HepG2 (cell line): ENCODE measurements around the gene LAG3. TPM values are rescaled to one million over a fixed set of nuclear protein-coding genes. Genes with fewer than 3 reads are reported as not detected.
A peak's percentile ranks its signal among the peaks of the same experiment; 100 is the strongest.

Source experiments
- ATF7-NPFF ChIP-seq: sonication (generic); formaldehyde crosslinking; IDR thresholded peaks from 2 replicates; pipeline ENCODE4 v1.8.1; 2023; ENCODE audit warnings: mild to moderate bottlenecking, low read depth, missing genetic modification reagents, moderate library complexity
- GFI1 ChIP-seq: sonication (generic); formaldehyde crosslinking; IDR thresholded peaks from 2 replicates; pipeline ENCODE4 v1.5.0; 2020; ENCODE audit warnings: missing genetic modification reagents, mild to moderate bottlenecking, borderline replicate concordance
- HMG20A ChIP-seq: IDR thresholded peaks from 2 replicates; pipeline ENCODE4 v1.6.1; 2016; ENCODE audit warnings: borderline replicate concordance
- KMT2A ChIP-seq: sonication (generic); formaldehyde crosslinking; IDR thresholded peaks from 2 replicates; pipeline ENCODE4 v1.4.0; 2020; ENCODE audit warnings: missing genetic modification reagents
- SRF ChIP-seq: IDR thresholded peaks from 2 replicates; pipeline ENCODE4 v1.6.1; 2011; ENCODE audit warnings: mild to moderate bottlenecking, low read depth, low read length, moderate library complexity
- ZC3H13 ChIP-seq: sonication (generic); formaldehyde crosslinking; IDR thresholded peaks from 2 replicates; pipeline ENCODE4 v1.8.1; 2023; ENCODE audit warnings: mild to moderate bottlenecking, missing genetic modification reagents, moderate library complexity
- ZFY ChIP-seq: sonication (generic); formaldehyde crosslinking; IDR thresholded peaks from 2 replicates; pipeline ENCODE4 v1.4.0; 2020; ENCODE audit warnings: missing genetic modification reagents
- ZNF354B ChIP-seq: sonication (generic); formaldehyde crosslinking; IDR thresholded peaks from 2 replicates; pipeline ENCODE4 v1.8.0; 2022; ENCODE audit warnings: mild to moderate bottlenecking, missing genetic modification reagents
- ZNF747 ChIP-seq: sonication (generic); formaldehyde crosslinking; IDR thresholded peaks from 2 replicates; pipeline ENCODE4 v1.8.1; 2023; ENCODE audit warnings: missing genetic modification reagents, mild to moderate bottlenecking, borderline replicate concordance
- polyA plus RNA-seq, 8 experiments: library from polyadenylated mRNA; depleted of rRNA in 3 of 8; stranded (reverse) in 7 of 8; unstranded in 1 of 8; fragments of >200 nt; fragmentation: Illumina TruSeq in 4 of 8; extraction: Trizol in 4 of 8; gene quantifications; 2 replicates each; pipeline versions ENCODE4 v1.2.1 to v1.2.3, GENCODE V29; 2011 to 2016; ENCODE audit warnings: low read depth in 4 of 8, missing spikeins in 1 of 8, mixed read lengths in 1 of 8; ENCODE audit not compliant: insufficient read depth in 1 of 8
- total RNA-seq, 5 experiments: library from RNA; depleted of rRNA; stranded (reverse); fragments of >200 nt; fragmentation: Illumina TruSeq; extraction: Trizol; gene quantifications; 2 replicates each; pipeline ENCODE4 v1.2.3, GENCODE V29; 2016; ENCODE audit warnings: low read depth in 1 of 5
- TF ChIP-seq, protein P1 (sequence below): IDR thresholded peaks from 2 replicates; pipeline ENCODE4 v1.6.1; 2018; ENCODE audit warnings: missing genetic modification reagents
- TF ChIP-seq, protein P2 (sequence below): IDR thresholded peaks from 2 replicates; pipeline ENCODE4 v1.6.1; 2016; ENCODE audit warnings: control low read depth
- TF ChIP-seq, protein P3 (sequence below): sonication (generic); formaldehyde crosslinking; IDR thresholded peaks from 2 replicates; pipeline ENCODE4 v1.5.0; 2020; ENCODE audit warnings: missing genetic modification reagents
- TF ChIP-seq, protein P4 (sequence below): sonication (generic); formaldehyde crosslinking; IDR thresholded peaks from 2 replicates; pipeline ENCODE4 v1.5.1; 2020; ENCODE audit warnings: mild to moderate bottlenecking, missing genetic modification reagents, moderate library complexity
- TF ChIP-seq, protein P5 (sequence below): sonication (generic); formaldehyde crosslinking; IDR thresholded peaks from 2 replicates; pipeline ENCODE4 v1.5.0; 2020; ENCODE audit warnings: mild to moderate bottlenecking, missing genetic modification reagents
- TF ChIP-seq, protein P6 (sequence below): sonication (generic); formaldehyde crosslinking; IDR thresholded peaks from 2 replicates; pipeline ENCODE4 v1.4.0; 2020; ENCODE audit warnings: missing genetic modification reagents, borderline replicate concordance

Gene LAG3
- total and polyA plus RNA-seq, 2 of the 13 experiments (the other 11 are each of a cell fraction or from before 2014, with no cell fraction given) = 0.11 to 0.26 TPM

DNA sequence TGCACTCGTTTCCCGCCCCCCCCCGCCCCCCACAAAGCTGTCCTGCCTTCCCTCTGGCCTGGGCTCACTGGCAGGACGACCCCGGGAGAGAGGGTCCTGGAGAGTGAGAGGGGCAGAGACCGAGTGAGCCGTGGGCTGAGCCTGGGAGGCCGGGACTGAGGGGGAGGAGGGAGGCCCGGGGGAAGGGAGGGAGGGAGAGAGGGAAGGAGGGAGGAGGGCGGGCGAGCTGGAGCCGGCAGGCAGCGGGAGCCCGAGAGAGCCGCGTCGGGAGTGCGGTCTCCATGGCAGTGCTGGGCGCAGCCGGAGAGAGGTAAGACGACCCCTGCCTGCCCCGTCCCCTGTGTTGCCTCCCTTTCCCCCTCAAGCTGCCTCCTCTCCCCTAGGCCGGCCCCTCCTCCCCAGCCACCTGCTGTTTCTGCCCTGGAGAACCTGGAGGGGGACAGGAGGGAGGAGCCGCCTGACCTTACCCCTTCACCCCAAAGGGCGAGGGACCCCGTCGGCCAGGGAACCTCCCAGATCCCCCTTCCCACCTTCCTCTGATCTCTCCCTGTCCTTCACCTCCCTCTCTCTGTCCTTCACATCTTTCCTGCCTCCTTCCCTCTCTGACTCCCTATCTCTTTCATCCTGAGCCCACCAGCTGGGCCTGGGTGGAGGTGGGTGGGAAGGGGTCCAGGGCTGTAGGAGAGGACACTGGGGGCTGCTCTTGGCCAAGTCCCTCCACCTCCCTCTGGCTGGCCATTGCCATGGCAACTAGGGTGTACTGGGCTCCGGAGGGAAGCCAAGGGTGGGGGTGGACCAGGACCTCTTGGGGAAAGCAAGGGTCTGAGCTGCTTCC, 49.5 kb downstream of the LAG3 start, which contains the start of gene GPR162 (continued):
- TF ChIP-seq ZNF747 (CRISPR knock-in tag) (no peak), ZFY (CRISPR knock-in tag) (no peak), KMT2A (CRISPR knock-in tag) (no peak), SRF (no peak), GFI1 (CRISPR knock-in tag) (0 out of 2 replicates have a peak, but pooled peaks have one; percentile 28), ZNF354B (no peak), ZC3H13 (peak; percentile 61; the same call in 1 of the 2 replicates), HMG20A (CRISPR knock-in tag) (no peak), ATF7-NPFF (no peak; the same call in 1 of the 2 replicates)
- TF ChIP-seq, protein P1, sequence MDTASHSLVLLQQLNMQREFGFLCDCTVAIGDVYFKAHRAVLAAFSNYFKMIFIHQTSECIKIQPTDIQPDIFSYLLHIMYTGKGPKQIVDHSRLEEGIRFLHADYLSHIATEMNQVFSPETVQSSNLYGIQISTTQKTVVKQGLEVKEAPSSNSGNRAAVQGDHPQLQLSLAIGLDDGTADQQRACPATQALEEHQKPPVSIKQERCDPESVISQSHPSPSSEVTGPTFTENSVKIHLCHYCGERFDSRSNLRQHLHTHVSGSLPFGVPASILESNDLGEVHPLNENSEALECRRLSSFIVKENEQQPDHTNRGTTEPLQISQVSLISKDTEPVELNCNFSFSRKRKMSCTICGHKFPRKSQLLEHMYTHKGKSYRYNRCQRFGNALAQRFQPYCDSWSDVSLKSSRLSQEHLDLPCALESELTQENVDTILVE (CRISPR knock-in tag) = no peak
- TF ChIP-seq, protein P2, sequence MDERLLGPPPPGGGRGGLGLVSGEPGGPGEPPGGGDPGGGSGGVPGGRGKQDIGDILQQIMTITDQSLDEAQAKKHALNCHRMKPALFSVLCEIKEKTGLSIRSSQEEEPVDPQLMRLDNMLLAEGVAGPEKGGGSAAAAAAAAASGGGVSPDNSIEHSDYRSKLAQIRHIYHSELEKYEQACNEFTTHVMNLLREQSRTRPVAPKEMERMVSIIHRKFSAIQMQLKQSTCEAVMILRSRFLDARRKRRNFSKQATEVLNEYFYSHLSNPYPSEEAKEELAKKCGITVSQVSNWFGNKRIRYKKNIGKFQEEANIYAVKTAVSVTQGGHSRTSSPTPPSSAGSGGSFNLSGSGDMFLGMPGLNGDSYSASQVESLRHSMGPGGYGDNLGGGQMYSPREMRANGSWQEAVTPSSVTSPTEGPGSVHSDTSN (CRISPR knock-in tag) = no peak
- TF ChIP-seq, protein P3, sequence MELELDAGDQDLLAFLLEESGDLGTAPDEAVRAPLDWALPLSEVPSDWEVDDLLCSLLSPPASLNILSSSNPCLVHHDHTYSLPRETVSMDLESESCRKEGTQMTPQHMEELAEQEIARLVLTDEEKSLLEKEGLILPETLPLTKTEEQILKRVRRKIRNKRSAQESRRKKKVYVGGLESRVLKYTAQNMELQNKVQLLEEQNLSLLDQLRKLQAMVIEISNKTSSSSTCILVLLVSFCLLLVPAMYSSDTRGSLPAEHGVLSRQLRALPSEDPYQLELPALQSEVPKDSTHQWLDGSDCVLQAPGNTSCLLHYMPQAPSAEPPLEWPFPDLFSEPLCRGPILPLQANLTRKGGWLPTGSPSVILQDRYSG (CRISPR knock-in tag) = no peak
- TF ChIP-seq, protein P4, sequence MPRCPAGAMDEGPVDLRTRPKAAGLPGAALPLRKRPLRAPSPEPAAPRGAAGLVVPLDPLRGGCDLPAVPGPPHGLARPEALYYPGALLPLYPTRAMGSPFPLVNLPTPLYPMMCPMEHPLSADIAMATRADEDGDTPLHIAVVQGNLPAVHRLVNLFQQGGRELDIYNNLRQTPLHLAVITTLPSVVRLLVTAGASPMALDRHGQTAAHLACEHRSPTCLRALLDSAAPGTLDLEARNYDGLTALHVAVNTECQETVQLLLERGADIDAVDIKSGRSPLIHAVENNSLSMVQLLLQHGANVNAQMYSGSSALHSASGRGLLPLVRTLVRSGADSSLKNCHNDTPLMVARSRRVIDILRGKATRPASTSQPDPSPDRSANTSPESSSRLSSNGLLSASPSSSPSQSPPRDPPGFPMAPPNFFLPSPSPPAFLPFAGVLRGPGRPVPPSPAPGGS = peak; percentile 58; the same call in 1 of the 2 replicates
- TF ChIP-seq, protein P5, sequence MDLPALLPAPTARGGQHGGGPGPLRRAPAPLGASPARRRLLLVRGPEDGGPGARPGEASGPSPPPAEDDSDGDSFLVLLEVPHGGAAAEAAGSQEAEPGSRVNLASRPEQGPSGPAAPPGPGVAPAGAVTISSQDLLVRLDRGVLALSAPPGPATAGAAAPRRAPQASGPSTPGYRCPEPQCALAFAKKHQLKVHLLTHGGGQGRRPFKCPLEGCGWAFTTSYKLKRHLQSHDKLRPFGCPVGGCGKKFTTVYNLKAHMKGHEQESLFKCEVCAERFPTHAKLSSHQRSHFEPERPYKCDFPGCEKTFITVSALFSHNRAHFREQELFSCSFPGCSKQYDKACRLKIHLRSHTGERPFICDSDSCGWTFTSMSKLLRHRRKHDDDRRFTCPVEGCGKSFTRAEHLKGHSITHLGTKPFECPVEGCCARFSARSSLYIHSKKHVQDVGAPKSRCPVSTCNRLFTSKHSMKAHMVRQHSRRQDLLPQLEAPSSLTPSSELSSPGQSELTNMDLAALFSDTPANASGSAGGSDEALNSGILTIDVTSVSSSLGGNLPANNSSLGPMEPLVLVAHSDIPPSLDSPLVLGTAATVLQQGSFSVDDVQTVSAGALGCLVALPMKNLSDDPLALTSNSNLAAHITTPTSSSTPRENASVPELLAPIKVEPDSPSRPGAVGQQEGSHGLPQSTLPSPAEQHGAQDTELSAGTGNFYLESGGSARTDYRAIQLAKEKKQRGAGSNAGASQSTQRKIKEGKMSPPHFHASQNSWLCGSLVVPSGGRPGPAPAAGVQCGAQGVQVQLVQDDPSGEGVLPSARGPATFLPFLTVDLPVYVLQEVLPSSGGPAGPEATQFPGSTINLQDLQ (CRISPR knock-in tag) = no peak
- TF ChIP-seq, protein P6, sequence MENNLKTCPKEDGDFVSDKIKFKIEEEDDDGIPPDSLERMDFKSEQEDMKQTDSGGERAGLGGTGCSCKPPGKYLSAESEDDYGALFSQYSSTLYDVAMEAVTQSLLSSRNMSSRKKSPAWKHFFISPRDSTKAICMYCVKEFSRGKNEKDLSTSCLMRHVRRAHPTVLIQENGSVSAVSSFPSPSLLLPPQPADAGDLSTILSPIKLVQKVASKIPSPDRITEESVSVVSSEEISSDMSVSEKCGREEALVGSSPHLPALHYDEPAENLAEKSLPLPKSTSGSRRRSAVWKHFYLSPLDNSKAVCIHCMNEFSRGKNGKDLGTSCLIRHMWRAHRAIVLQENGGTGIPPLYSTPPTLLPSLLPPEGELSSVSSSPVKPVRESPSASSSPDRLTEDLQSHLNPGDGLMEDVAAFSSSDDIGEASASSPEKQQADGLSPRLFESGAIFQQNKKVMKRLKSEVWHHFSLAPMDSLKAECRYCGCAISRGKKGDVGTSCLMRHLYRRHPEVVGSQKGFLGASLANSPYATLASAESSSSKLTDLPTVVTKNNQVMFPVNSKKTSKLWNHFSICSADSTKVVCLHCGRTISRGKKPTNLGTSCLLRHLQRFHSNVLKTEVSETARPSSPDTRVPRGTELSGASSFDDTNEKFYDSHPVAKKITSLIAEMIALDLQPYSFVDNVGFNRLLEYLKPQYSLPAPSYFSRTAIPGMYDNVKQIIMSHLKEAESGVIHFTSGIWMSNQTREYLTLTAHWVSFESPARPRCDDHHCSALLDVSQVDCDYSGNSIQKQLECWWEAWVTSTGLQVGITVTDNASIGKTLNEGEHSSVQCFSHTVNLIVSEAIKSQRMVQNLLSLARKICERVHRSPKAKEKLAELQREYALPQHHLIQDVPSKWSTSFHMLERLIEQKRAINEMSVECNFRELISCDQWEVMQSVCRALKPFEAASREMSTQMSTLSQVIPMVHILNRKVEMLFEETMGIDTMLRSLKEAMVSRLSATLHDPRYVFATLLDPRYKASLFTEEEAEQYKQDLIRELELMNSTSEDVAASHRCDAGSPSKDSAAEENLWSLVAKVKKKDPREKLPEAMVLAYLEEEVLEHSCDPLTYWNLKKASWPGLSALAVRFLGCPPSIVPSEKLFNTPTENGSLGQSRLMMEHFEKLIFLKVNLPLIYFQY (CRISPR knock-in tag) = no peak
